Activated CD8-positive, alpha-beta T cell treated with anti-CD3 and anti-CD28 coated beads for 36 hours (primary cell): ENCODE data around the gene METTL16. TPM values are rescaled to one million over a fixed set of nuclear protein-coding genes. Genes with fewer than 3 reads are reported as not detected.

ENCODE experiments used
- ATAC-seq: fragments of 200-7000 bp; cut with Tn5 transposase; one replicate; pipeline ENCODE4 v1.10.0; 2021; ENCODE audit warnings: mild to moderate bottlenecking, moderate library complexity
- CTCF ChIA-PET: fragments of 350-600 bp; sonication (Branson Sonifier 250); formaldehyde crosslinking; loops from one replicate; lab custom pipeline; 2021; ENCODE audit warnings: antibody characterized with exemption; lab: Charles Lee
- POLR2A ChIA-PET: fragments of 350-600 bp; sonication (Branson Sonifier 250); formaldehyde crosslinking; loops from one replicate; lab custom pipeline; 2021; ENCODE audit warnings: antibody characterized with exemption; lab: Charles Lee
- DNase-seq: peaks from one replicate; pipeline ENCODE4 v3.0.0-alpha.2; 2020
- H3K27ac Mint-ChIP-seq: one replicate; pipeline ENCODE4 v1.8.0; 2021; ENCODE audit warnings: mild to moderate bottlenecking, mixed read lengths
- H3K27me3 Mint-ChIP-seq: one replicate; pipeline ENCODE4 v1.8.0; 2021; ENCODE audit warnings: mixed read lengths
- H3K36me3 Mint-ChIP-seq: one replicate; pipeline ENCODE4 v1.8.0; 2021; ENCODE audit warnings: low read depth, mixed read lengths
- H3K4me1 Mint-ChIP-seq: one replicate; pipeline ENCODE4 v1.8.0; 2021; ENCODE audit warnings: low read depth, mixed read lengths
- H3K4me3 Mint-ChIP-seq: one replicate; pipeline ENCODE4 v1.8.0; 2021; ENCODE audit warnings: mild to moderate bottlenecking, moderate library complexity, mixed read lengths
- H3K9me3 Mint-ChIP-seq: one replicate; pipeline ENCODE4 v1.8.0; 2021; ENCODE audit warnings: mixed read lengths
- intact Hi-C: fragments of 100-400 bp; cut with micrococcal nuclease; formaldehyde crosslinking; loops from one replicate; pipeline ENCODE4 v1.10.0; 2022
- total RNA-seq, 2 experiments: library from RNA; stranded (reverse); gene quantifications; one replicate each; pipeline ENCODE4 v1.2.3, GENCODE V29; 2021
- TF ChIP-seq, protein P1 (sequence below): fragments of 200-600 bp; IDR thresholded peaks from one replicate; pipeline ENCODE4 v1.8.0; 2022; ENCODE audit warnings: antibody characterized with exemption, mild to moderate bottlenecking

METTL16 gene
- total RNA-seq, 2 experiments from 2014 or later, result 47.9 to 50.3 TPM

DNA sequence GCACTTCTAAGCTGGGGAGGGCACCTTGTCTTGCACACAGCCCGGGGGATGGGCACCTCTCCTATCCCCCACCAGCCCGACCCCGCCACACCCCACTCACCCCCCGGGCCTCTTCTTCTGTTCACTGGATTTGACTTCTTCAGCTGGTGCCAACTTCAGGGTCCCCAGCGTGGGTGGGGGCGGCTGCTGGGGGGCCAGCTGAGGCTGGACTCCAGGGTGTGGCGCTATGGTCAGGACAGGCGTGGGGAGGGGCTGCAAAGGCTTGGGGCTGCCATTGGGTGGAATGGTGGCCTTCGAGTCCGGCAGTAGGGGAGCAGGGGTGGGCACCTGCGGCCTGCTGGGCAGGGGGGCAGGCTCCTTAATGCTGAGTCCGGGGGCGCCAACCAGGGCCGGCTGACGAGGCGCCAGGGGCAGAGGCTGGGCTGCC lies 116.9 kb downstream of the METTL16 start:
- no peak for DNase-seq
- H3K9me3 Mint-ChIP-seq, result no peaks in the 10 kb centered on the region
- no peak for ATAC-seq
- no peaks in the 10 kb centered on the region for H3K27me3 Mint-ChIP-seq
- H3K27ac Mint-ChIP-seq, result no peak overlapping the region
- peaks cover 9% of the 10 kb centered on the region for H3K36me3 Mint-ChIP-seq
- TF ChIP-seq, protein P1, sequence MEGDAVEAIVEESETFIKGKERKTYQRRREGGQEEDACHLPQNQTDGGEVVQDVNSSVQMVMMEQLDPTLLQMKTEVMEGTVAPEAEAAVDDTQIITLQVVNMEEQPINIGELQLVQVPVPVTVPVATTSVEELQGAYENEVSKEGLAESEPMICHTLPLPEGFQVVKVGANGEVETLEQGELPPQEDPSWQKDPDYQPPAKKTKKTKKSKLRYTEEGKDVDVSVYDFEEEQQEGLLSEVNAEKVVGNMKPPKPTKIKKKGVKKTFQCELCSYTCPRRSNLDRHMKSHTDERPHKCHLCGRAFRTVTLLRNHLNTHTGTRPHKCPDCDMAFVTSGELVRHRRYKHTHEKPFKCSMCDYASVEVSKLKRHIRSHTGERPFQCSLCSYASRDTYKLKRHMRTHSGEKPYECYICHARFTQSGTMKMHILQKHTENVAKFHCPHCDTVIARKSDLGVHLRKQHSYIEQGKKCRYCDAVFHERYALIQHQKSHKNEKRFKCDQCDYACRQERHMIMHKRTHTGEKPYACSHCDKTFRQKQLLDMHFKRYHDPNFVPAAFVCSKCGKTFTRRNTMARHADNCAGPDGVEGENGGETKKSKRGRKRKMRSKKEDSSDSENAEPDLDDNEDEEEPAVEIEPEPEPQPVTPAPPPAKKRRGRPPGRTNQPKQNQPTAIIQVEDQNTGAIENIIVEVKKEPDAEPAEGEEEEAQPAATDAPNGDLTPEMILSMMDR, result no peak
- ChIA-PET CTCF (interaction anchor here (5.2 kb wide), 1 partner anchor 22 kb away, joined by 54 read pairs; no protein-coding TSS in a partner anchor), POLR2A (no interaction called here)
- peak overlapping the region; percentile 76 for H3K4me3 Mint-ChIP-seq
- H3K4me1 Mint-ChIP-seq, result peaks cover 61% of the 10 kb centered on the region
- intact Hi-C loops, result no loop called here

DNA sequence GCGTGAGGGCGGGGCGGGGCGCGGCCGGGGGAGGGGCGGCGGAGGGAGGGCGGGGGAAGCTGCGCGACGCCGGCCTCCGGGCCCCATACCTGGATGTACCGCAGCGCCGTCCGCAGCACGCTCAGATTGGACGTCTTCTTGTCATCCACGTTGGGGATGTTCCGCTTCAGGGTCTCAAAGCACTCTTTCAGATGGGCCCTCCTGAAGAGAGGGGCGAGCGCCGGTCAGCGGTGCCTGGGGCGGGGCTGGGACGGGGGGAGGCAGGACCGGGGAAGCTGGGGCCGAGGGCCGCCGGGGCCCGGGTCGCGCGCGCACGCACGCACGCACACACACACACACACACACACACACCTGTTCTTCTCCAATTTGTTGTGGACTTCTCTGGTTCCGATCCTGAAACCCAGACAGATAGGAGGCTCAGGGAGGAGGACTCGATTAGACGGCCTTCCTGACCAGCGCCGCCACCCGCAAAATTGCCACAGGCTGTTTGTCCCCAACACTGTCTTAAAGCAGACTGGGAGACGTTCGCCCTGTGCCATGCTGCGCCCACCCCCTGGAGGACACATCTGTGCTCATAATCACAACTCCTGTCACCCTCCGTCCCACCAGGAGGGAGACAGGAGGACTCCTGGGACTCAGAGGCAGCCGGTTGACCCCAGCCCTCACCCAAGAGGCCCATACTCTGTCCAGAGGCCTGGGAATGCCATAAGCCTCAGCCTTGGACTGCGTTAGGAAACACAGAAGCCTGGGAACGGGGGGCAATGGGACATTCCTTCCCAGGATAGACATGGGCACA lies 117.5 kb downstream of the METTL16 start:
- intact Hi-C loops, result no loop called here

DNA sequence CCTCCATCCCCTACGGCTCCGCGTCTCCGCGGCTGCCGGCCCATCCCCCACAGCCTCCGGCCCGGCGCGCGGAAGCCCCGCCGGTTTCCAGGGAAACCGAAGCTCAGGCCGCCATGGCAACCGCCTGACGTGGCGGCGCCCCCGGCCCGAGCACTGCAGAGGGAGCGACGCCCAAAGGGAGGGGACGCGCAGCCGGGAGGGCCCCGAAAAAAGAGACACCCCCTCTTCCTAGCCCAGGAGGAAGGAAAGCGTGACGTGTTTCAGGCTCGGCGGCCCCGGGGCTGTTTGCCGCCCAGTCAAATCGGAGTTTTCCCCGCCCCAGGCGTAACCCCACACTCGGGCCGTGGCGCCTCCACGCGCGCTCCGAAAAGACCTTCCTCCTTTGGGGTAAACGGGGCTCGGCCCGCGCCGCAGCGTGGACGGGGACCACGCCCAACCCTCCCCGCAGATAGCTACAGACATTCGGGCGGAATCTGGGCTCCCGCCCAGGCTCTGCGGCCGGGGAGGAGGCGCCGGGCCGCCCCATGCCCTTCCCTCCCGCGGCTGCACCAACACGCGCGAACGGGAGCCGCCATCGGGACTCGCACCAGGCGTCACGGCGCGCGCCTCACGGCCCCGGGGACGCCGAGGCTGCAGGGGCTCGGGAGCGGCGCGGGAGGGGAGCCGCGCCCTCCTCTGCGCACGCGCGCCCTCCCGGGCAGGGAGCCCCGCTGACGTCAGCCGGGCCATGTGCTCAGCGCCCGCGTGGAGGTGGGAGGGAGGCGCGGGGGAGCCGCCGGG lies 118.3 kb downstream of the METTL16 start:
- Mint-ChIP-seq H3K9me3 (no peaks in the 10 kb centered on the region), H3K36me3 (peaks cover 9% of the 10 kb centered on the region), H3K27me3 (no peaks in the 10 kb centered on the region), H3K4me3 (peak overlapping the region; percentile 95), H3K27ac (peak overlapping the region; percentile 95), H3K4me1 (peaks cover 63% of the 10 kb centered on the region)
- ATAC-seq, result peak; percentile 58
- peak; percentile 91 for DNase-seq
- TF ChIP-seq, protein P1, result no peak
- intact Hi-C loops, result no loop called here
- POLR2A ChIA-PET, result interaction anchor here (0.7 to 3.5 kb wide), 12 partner anchors 9 to 336 kb away, joined by 3 to 61 read pairs (median 6); partner anchors contain the start of genes MNT, SGSM2 and TSR1
- CTCF ChIA-PET, result interaction anchor here (1.0 to 5.2 kb wide), 6 partner anchors 9 to 339 kb away, joined by 3 to 54 read pairs (median 5); partner anchors contain the start of gene HIC1

More for the DNA sequence above, 117.5 kb downstream of the METTL16 start:
- DNase-seq (peak; percentile 30), ATAC-seq (no peak)
- TF ChIP-seq, protein P1, result no peak
- H3K36me3 Mint-ChIP-seq, result peaks cover 9% of the 10 kb centered on the region
- H3K4me1 Mint-ChIP-seq, result peaks cover 63% of the 10 kb centered on the region
- H3K4me3 Mint-ChIP-seq, result peak overlapping the region; percentile 76
- ChIA-PET CTCF (interaction anchor here (1.2 to 5.2 kb wide), 3 partner anchors 8 to 22 kb away, joined by 6 to 54 read pairs (median 51); no protein-coding TSS in a partner anchor), POLR2A (interaction anchor here (0.9 to 3.5 kb wide), 4 partner anchors 12 to 57 kb away, joined by 4 to 37 read pairs (median 14); partner anchors contain the start of genes SGSM2 and TSR1)
- H3K9me3 Mint-ChIP-seq, result no peaks in the 10 kb centered on the region
- H3K27me3 Mint-ChIP-seq, result no peaks in the 10 kb centered on the region
- peak overlapping the region; percentile 86 for H3K27ac Mint-ChIP-seq

DNA sequence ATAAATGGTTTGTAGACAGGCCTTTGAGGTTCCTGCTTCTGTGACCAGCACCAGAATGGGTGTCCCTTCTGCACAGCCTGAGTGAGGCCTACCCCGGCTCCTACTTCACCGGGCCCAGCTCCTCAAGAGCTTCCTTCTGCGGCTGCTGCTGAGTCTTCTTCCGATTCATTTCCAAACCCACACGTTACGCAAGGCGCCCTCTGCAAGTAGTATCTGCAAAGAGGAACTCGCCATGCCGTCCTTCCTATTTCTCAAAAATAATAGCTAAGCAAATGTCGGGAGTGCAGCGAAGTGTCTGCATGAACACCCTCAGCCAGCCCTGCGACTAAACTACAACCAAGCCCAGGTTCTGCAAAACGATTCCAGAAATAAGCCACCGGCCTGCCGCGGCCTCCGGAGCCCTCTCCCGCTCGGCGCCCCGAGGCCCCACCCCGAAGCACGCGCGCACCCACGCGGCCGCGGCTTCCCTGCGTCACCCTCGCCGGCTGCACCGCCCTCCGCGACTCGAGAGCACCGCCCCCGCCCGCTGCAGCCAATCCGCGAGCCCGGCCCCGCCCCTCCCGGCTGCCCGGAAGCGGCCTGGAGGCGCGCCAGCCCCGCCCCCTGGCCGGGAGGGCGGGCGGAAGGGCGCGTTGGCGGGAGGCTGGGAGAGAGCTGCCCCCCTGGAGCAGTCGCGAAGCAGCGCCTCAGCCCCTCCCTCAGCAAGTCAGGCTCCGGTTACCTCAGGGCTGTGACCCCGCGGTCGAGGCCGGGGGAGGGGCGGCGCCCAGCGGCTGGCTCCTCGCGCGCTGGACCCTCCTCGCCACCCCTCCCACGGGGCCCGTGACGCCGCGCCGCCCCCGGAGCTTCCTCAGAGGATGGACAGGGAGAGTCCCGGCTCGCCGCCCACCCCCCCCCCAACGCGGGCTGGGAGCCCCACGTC lies 119.2 kb downstream of the METTL16 start:
- Mint-ChIP-seq H3K4me3 (peak overlapping the region; percentile 95), H3K4me1 (peaks cover 54% of the 10 kb centered on the region), H3K27me3 (no peaks in the 10 kb centered on the region), H3K27ac (peak overlapping the region; percentile 95), H3K36me3 (peaks cover 11% of the 10 kb centered on the region), H3K9me3 (no peaks in the 10 kb centered on the region)
- ChIA-PET POLR2A (interaction anchor here (0.7 to 3.5 kb wide), 19 partner anchors 10 to 335 kb away, joined by 3 to 61 read pairs (median 4); partner anchors contain the start of genes MNT, SGSM2 and TSR1), CTCF (interaction anchor here (0.7 to 5.2 kb wide), 8 partner anchors 9 to 338 kb away, joined by 3 to 54 read pairs (median 5); partner anchors contain the start of gene HIC1)
- DNase-seq, result peak; percentile 97
- peak; percentile 73 for ATAC-seq
- TF ChIP-seq, protein P1, result no peak
- intact Hi-C loops, result loop anchor here (1.0 kb wide), 1 partner anchor 10 kb away; no protein-coding TSS in a partner anchor
